Stimulated activated CD8-positive, alpha-beta memory T cell treated with anti-CD3 and anti-CD28 coated beads, Interleukin-12 subunit alpha, Interleukin-12 subunit beta, amount 100 ng/mL, for 24 hours (primary cell): ENCODE data around the gene BLTP3A.
"Not testable (repeated sequence)": the region's sequence is repeated elsewhere in the genome, so short reads cannot be mapped to it uniquely, and the experiment has no call there.

Source experiments
- DNase-seq: peaks from one replicate; pipeline ENCODE4 v3.0.0-alpha.2; 2020; ENCODE audit errors: extremely low read depth

The BLTP3A gene, protein sequence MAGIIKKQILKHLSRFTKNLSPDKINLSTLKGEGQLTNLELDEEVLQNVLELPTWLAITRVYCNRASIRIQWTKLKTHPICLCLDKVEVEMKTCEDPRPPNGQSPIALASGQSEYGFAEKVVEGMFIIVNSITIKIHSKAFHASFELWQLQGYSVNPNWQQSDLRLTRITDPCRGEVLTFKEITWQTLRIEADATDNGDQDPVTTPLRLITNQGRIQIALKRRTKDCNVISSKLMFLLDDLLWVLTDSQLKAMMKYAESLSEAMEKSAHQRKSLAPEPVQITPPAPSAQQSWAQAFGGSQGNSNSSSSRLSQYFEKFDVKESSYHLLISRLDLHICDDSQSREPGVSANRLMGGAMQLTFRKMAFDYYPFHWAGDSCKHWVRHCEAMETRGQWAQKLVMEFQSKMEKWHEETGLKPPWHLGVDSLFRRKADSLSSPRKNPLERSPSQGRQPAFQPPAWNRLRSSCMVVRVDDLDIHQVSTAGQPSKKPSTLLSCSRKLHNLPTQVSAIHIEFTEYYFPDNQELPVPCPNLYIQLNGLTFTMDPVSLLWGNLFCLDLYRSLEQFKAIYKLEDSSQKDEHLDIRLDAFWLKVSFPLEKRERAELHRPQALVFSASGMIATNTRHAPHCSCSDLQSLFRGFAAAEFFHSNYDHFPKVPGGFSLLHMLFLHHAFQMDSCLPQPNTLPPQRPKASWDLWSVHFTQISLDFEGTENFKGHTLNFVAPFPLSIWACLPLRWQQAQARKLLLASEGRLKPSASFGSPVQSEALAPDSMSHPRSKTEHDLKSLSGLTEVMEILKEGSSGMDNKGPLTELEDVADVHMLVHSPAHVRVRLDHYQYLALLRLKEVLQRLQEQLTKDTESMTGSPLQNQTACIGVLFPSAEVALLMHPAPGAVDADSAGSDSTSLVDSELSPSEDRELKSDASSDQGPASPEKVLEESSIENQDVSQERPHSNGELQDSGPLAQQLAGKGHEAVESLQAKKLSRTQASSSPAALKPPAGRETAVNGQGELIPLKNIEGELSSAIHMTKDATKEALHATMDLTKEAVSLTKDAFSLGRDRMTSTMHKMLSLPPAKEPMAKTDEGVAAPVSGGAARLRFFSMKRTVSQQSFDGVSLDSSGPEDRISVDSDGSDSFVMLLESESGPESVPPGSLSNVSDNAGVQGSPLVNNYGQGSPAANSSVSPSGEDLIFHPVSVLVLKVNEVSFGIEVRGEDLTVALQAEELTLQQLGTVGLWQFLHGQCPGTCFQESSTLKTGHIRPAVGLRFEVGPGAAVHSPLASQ (N-terminal part only)

DNA sequence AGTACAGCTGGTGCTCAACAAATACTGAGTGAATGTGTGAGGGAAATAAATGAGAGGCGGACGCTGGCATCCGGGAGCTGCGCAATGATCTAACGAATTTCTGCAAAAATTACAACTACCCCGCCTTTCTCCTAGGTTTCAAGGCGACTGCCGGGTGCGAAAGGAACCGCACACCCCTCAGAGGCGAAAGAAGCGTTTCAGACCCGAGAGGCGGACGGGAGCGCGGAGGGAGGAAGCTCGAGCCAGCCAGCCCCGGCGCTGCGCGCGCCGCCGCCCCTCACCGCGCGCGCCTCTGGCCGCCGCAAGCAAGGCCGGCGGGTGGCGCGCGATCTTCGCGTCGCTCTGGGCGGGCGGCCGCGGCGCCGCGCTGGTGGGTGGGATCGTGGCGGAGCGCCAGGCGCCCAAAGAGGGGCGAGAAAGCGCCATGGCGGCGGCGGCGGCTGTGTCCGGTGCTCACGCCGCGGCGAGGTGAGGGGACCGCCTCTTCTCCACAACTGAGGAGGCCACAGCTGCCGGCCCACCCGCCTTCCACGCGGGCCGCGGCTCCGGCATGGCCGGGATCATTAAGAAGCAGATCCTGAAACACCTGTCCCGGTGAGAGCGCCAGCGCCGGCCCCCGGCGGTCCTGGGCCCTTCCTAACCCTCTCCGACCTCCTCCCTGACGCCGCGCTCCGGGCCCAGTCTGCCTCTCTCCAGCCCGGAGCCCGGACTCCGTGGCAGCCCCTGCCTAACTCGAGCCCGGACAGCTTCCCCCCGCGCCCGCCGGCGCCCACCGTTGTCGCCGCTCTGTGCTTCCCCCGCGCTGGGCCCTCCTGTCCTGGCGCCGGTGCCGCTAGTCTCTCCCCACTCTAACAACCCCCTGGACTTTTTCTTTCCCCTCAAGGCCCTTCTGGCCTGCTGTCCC, at the start of gene BLTP3A:
Gene BLTP3A, plus strand, starts transcription at position 383 of the 904 bp plus-strand sequence. Its CDS starts 168 bp downstream, at position 551.
- peak; percentile 40 for DNase-seq

DNA sequence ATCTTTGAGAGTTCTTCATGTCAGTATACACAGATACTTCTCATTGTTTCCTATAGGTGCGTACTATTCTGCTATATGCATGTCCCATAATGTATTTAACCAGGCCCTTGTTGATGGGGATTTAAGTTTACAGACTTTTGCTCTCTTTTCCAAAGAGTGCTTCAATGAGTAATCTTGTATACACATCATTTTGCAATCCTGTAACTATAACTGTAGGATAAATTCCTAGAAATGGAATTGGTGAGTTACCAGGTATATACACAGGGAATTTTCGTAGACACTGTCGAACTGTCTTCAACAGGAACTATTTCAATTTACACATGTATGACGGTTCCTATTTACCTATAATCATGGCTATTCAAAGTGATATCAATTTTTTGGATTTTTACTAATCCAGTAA, 49.8 kb upstream of the BLTP3A start:
- DNase-seq, result no peak

DNA sequence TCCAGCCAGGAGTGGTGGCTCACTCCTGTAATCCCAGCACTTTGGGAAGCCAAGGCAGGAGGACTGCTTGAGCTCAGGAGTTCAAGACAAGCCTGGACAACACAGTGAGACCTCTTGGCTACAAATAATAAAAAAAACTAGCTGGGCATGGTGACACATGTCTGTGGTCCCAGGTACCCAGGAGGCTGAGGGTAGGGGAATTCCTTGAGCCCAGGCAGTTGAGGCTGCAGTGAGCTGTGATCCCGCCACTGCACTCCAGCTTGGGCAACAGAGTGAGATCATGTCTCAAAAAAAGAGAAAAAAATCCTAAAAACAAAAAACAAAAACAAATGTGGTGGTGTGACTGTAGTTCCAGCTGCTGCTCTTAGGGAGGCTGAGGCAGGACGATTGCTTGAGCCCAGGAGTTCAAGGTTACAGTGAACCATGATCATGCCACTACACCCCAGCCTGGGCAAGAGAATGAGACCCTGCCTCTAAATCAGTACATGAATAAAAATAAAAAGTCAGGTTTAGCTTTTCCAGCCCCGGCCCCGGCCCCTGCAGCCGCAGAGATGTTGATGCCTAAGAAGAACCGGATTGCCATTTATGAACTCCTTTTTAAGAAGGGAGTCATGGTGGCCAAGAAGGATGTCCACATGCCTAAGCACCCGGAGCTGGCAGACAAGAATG, 48.1 kb upstream of the BLTP3A start:
- DNase-seq, result no peak

DNA sequence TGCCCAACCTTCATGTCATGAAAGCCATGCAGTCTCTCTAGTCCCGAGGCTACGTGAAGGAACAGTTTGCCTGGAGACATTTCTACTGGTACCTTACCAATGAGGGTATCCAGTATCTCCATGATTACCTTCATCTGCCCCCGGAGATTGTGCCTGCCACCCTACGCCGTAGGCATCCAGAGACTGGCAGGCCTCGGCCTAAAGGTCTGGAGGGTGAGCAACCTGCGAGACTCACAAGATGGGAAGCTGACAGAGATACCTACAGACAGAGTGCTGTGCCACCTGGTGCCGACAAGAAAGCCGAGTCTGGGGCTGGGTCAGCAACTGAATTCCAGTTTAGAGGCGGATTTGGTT, 47.6 kb upstream of the BLTP3A start:
- not testable (repeated sequence) for DNase-seq

DNA sequence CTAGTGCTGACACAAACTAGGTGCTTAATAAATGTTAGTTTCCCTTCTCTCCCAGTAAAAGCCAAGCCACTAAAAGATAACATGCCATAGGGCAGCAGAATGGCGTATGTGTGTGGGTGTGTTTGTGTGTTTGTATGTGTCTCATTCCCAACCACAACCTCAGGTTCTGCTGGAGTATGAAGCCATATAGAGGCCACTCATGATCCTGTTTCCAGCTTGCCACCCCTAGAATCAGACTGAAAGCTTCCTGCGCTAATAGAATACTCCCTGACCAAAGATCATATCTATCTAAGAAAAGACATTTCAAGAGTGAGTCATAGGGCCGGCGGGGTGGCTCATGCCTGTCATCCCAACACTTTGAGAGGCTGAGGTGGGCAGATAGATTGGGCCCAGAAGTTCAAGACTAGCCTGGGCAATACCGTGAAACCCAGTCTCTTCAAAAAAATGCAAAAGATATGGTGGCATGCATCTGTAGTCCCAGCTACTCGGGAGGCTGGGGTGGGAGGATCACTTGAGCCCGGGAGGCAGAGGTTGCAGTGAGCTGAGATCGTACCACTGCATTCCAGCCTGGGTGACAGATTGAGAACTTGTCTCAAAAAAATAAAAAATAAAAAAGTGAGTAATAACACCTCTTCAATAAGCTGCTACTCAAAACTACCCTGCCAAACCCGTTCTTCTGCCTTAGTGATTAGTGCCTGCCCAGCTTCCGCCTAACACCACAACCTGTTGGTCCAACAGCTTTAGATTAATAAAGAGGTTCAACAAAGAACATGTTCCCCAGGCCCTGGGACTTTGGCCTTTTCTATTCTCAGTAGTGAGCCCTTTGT, 46.4 kb upstream of the BLTP3A start:
- no peak for DNase-seq

DNA sequence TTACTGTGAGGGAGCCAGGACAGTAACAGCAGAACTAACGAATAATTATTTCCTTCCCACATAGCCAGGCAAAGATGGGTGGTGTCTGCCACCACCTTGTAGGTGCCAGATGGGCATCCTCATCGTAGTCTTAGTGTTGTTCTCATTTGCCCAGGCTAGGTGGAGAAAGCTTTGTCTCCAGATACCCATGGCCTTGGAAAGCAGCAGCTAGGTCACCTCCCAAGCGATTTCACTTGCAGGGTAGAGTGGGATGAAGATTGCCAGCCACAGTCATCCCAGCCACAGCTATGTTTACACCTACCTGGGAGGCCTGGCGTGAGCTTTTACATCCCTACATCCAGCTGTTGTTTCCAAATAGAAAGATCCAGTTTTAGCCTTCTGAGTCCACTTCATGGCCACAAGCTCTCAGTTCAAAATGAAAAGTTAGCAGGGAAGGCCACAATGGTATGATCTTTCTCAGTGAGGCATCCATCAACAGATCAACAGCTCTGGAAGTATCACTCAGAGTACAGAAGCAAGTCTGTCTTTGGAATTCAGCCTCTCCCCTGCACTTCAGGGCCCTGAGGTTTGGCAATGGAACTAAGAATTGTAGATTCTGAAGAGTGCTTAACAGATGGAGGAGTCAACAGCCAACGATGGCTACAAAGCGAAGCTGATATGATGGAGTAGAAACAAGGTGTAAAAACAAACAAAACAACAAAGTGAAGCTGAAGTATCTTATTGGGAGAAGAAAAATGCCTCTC, 45.6 kb upstream of the BLTP3A start:
- no peak for DNase-seq

DNA sequence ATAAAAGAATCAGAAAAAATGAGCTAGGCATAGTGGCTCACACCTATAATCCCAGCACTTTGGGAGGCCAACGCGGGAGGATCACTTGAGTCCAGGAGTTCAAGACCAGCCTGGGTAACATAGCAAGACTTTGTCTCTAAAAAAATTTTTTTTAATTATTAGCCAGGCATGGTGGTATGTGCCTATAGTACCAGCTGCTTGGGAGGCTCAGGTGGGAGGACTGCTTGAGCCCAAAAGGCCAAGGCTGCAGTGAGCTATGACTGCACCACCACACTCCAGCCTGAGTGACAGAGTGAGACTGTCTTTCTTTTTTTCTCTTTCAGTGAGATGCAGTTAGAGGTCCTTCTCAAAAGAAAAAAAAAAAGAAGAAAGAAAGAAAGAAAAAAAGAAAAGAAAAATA, 43.1 kb upstream of the BLTP3A start:
- DNase-seq, result no peak

DNA sequence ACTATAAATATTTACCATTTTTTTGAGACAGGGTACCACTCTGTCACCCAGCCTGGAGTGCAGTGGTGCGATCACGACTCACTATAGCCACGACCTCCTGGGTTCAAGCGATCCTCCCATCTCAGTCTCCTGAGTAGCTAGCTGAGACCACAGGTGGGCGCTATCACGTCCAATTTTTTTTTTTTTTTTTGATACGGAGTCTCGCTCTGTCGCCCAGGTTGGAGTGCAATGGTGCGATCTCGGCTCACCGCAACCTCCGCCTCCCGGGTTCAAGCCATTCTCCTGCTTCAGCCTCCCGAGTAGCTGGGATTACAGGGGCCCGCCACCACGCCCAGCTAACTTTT, 35.4 kb upstream of the BLTP3A start:
- DNase-seq, result not testable (repeated sequence)

DNA sequence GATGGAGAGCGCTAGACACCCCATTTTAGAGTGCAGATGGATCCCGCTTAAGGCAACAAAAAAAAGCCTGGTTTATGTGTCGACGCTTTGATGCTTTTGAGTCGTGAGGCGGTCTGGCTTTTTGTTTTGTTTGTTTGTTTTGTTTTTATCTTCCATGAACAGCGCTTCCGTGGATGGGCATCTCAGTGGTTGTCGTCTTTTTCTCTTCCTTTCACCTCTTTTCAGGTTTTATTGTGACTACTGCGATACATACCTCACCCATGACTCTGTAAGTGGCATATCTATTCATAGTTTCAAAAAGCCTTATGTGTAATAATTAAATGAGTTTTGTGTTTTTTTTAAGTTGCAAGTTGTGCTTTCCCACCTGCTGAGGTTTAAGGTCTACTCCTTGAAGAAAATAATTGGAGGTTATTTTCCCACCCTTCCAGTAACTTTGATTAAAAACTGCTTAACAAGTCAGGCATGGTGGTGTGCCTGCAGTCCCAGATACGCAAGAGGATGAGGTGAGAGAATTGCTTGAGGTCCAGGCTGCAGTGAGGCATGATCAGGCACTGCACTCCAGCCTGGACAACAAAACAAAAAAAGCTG, 34.1 kb upstream of the BLTP3A start:
- no peak for DNase-seq

DNA sequence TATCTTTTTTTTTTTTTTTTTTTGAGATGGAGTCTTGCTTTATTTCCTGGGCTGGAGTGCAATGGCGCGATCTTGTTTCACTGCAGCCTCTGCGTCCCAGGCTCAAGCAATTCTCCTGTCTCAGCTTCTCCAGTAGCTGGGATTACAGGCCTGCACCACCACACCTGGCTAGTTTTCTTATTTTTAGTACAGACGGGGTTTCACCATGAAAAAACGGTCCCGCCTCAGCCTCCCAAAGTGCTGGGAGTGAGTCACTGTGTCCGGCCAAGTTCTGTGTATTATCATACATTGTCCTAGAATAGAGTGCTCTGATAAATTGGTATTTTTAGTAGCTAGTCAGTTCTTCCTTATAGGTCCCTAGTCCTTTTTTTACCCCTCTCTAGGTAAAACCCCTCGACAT, 31.8 kb upstream of the BLTP3A start:
- no peak for DNase-seq

DNA sequence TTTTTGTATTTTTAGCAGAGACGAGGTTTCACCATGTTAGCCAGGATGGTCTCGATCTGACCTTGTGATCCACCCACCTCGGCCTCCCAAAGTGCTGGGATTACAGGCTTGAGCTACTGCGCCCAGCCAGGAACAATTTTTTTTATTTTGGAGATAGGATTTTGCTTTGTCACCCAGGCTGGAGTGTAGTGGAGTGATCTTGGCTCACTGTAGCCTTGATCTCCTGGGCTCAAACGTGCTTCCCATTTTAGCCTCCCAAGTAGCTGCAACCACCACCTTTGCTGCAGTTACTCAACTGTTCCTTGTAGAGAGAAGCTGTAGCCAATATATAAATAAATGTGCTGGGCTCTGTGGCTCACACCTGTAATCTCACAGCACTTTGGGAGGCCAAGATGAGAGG, 30.2 kb upstream of the BLTP3A start:
- DNase-seq, result not testable (repeated sequence)

DNA sequence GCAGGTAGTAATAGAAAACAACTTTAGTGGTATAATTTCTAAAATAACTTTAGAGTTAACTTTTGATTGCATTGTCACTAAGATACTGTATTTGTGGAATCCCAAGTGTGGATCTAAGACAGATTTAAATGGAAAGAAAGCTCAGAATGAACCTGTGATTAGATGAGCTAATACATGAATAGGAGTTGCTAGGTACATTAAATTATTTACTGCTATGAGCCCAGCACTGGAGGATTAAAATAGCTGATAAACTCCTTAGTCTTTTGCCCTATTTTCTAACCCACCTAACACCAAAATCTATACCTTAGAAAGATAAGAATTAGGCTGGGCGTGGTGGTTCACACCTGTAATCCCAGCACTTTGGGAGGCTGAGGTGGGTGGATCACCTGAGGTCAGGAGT, 23.7 kb upstream of the BLTP3A start:
- DNase-seq, result no peak

DNA sequence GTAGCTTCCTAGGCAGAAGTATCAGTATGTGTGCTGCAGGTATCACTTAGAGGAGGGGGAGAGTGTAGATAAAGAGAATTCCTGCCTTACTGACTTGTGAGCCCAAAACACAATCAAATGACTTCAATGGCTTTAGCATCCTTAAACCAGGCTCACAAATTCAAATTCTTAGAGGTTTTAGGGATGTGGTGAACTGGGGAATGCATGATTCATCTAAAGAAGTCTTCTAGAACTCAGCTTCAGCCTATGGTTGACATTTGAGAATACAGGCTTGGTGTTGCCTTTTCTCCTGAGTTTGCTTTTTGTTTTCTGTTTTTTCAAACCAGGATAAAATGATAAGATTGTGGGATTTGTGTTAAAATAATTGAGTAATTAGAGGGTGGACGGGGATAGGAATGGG, 20.2 kb upstream of the BLTP3A start:
- no peak for DNase-seq

DNA sequence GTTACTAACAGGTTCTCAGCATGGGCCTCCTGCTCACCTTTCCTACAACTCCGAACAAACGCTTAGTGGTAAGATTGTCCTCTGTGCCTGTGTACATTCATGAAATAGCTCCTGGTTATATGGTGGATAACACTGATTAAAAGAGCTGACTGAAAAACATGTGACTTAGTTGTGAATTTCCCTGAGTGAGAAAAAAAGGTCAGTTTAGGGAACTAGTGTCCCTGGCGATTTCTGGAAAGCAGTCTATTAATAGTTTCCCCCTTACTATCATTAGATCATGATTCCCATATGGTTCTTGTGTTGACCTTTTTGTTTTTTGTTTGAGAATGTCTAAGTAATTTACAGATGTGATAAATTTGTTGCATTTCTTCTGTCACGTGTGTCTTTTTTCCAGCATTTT, 18.9 kb upstream of the BLTP3A start:
- DNase-seq, result no peak

DNA sequence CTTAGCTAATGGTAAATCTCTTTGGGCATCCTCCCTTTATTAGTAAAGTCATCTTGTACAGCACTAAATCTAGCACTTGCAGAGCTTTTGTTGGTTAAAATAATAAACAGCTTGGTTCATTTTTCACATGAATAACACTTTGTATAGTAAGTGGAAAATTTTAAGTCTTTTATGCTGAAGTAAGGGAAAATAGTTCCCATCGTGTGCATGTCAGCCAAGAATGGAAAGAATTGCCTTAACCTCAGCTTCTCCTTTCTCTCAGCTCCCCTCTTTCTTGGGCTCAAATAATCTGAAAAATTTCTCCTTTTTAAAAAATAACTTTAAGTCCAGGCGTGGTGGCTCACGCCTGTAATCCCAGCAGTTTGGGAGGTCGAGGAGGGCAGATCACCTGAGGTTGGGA, 18.0 kb upstream of the BLTP3A start:
- no peak for DNase-seq

DNA sequence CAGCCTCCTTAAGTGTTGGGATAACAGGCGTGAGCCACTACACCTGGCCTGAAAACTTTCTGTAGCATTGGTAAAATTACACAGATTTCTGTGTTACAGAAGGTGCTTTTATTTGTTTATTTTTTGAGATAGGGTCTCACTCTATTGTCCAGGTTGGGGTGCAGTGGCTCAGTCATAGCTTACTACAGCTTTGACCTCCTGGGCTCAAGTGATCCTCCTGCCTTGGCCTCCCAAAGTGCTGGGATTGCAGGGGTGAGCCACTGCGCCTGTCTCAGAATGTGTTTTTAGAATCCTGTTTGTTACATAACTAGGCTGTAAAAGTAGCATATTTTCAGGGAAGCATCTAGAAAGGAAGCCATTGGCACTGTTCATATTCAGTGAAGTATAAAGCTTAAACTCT, 16.9 kb upstream of the BLTP3A start:
- no peak for DNase-seq

DNA sequence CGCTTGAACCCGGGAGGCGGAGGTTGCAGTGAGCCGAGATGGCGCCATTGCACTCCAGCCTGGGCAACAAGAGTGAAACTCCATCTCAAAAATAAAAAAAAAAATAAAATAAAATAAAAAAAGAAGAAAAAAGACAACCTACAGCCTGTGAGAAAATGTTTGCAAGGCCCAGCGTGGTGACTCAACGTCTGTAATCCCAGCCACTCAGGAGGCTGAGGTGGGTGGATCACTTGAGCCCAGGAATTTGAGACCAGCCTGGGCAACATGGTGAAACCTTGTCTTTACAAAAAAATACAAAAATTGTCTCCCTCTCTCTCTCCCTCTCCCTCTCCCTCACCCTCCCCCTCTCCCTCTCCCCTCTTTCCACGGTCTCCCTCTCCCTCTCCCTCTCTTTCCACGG, 6.5 kb upstream of the BLTP3A start:
- DNase-seq, result not testable (repeated sequence)

DNA sequence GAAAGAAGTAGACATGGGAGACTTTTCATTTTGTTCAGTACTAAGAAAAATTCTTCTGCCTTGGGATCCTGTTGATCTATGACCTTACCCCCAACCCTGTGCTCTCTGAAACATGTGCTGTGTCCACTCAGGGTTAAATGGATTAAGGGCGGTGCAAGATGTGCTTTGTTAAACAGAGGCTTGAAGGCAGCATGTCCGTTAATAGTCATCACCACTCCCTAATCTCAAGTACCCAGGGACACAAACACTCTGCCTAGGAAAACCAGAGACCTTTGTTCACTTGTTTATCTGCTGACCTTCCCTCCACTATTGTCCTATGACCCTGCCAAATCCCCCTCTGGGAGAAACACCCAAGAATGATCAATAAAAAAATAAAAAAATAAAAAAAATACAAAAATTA, 4.7 kb upstream of the BLTP3A start:
- DNase-seq, result not testable (repeated sequence)

DNA sequence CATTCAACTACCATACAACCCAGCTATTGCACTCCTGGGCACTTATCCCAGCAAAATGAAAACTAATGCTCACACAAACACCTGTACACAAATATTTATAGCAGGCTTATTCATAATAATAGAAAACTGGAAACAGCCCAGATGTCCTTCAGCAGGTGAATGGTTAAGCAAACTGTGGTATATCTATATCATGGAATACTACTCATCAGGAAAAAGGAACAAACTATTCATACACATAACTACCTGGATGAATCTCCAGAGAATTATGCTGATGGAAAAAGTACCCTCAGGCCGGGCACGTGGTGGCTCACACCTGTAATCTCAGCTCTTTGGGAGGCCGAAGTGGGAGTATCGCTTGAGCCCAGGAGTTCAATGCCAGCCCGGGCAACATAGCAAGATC, 3.8 kb upstream of the BLTP3A start:
- DNase-seq, result no peak
